Chondrocyte (in vitro differentiated cells): ENCODE data around the gene SLC34A2. TPM values are rescaled to one million over a fixed set of nuclear protein-coding genes. Genes with fewer than 3 reads are reported as not detected.
"Not testable (repeated sequence)": the region's sequence is repeated elsewhere in the genome, so short reads cannot be mapped to it uniquely, and the experiment has no call there.

Source experiments
- DNase-seq: peaks from one replicate; pipeline ENCODE4 v3.0.0; 2021; ENCODE audit warnings: mixed read lengths, low spot score
- H3K27ac Mint-ChIP-seq: one replicate; pipeline ENCODE4 v1.8.0; 2021; ENCODE audit warnings: mild to moderate bottlenecking, moderate library complexity, mixed read lengths; ENCODE audit not compliant: unreplicated experiment
- H3K27me3 Mint-ChIP-seq: 2 replicates; pipeline ENCODE4 v1.8.0; 2021; ENCODE audit warnings: low read depth, mixed read lengths
- H3K36me3 Mint-ChIP-seq: 2 replicates; pipeline ENCODE4 v1.8.0; 2021; ENCODE audit warnings: low read depth, mixed read lengths
- H3K4me1 Mint-ChIP-seq: 2 replicates; pipeline ENCODE4 v1.8.0; 2021; ENCODE audit warnings: low read depth, mild to moderate bottlenecking, mixed read lengths
- H3K4me3 Mint-ChIP-seq: one replicate; pipeline ENCODE4 v1.8.0; 2021; ENCODE audit warnings: mild to moderate bottlenecking, moderate library complexity, mixed read lengths; ENCODE audit not compliant: unreplicated experiment
- H3K9me3 Mint-ChIP-seq: 2 replicates; pipeline ENCODE4 v1.8.0; 2021; ENCODE audit warnings: low read depth, mixed read lengths
- CTCF ChIP-seq: fragments of 200-600 bp; sonication (generic); IDR thresholded peaks from 2 replicates; pipeline ENCODE4 v1.5.0; 2021; ENCODE audit warnings: antibody characterized with exemption, mild to moderate bottlenecking, moderate library complexity
- long read RNA-seq: library from polyadenylated mRNA; stranded (forward); transcript quantifications from one replicate; pipeline ENCODE4 v2.0.0, GENCODE V29; 2021
- total RNA-seq: library from RNA; stranded (reverse); gene quantifications from 3 replicates; pipeline ENCODE4 v1.2.1, GENCODE V29; 2021

The SLC34A2 gene
- total RNA-seq, result not detected in 3 replicates
- long read RNA-seq, result 0 reads

- H3K36me3 Mint-ChIP-seq, result no peaks in the 10 kb centered on the region
- TF ChIP-seq CTCF, result no peak
- H3K27ac Mint-ChIP-seq, result no peak within 1 kb of the TSS
- H3K27me3 Mint-ChIP-seq, result peaks cover 24% of the 10 kb centered on the region
- peaks cover 23% of the 10 kb centered on the region for H3K4me1 Mint-ChIP-seq
- H3K4me3 Mint-ChIP-seq, result peak within 1 kb of the TSS; percentile 39
- no peak for DNase-seq
- H3K9me3 Mint-ChIP-seq, result no peaks in the 10 kb centered on the region
Observed at GRCh38 chr4:25654971-25655963, at the start of gene SLC34A2. Gene SLC34A2 (plus strand): TSS chr4:25655851. CDS start chr4:25662501, 6,650 bp downstream.

- H3K4me3 Mint-ChIP-seq, result no peak overlapping the region
- H3K27me3 Mint-ChIP-seq, result no peaks in the 10 kb centered on the region
- TF ChIP-seq CTCF, result no peak
- no peaks in the 10 kb centered on the region for H3K4me1 Mint-ChIP-seq
- H3K9me3 Mint-ChIP-seq, result no peaks in the 10 kb centered on the region
- H3K27ac Mint-ChIP-seq, result no peak overlapping the region
- no peak for DNase-seq
- H3K36me3 Mint-ChIP-seq, result no peaks in the 10 kb centered on the region
Observed at GRCh38 chr4:25608644-25609043, 47.0 kb upstream of the SLC34A2 start.

- Mint-ChIP-seq H3K9me3 (no peaks in the 10 kb centered on the region), H3K4me1 (no peaks in the 10 kb centered on the region), H3K27ac (no peak overlapping the region), H3K36me3 (no peaks in the 10 kb centered on the region), H3K4me3 (no peak overlapping the region), H3K27me3 (no peaks in the 10 kb centered on the region)
- no peak for TF ChIP-seq CTCF
- no peak for DNase-seq
Observed at GRCh38 chr4:25609976-25610375, 45.7 kb upstream of the SLC34A2 start.

GRCh38 chr4:25613613-25614012 lies 42.0 kb upstream of the SLC34A2 start:
- H3K4me1 Mint-ChIP-seq, H3K27me3 Mint-ChIP-seq, DNase-seq, H3K36me3 Mint-ChIP-seq, H3K27ac Mint-ChIP-seq, H3K9me3 Mint-ChIP-seq, H3K4me3 Mint-ChIP-seq: not testable (repeated sequence)

- H3K4me3 Mint-ChIP-seq, result no peak overlapping the region
- H3K36me3 Mint-ChIP-seq, result no peaks in the 10 kb centered on the region
- TF ChIP-seq CTCF, result no peak
- H3K27me3 Mint-ChIP-seq, result peaks cover 2% of the 10 kb centered on the region
- no peak overlapping the region for H3K27ac Mint-ChIP-seq
- H3K9me3 Mint-ChIP-seq, result no peaks in the 10 kb centered on the region
- DNase-seq, result no peak
- no peaks in the 10 kb centered on the region for H3K4me1 Mint-ChIP-seq
Observed at GRCh38 chr4:25614807-25615206, 40.8 kb upstream of the SLC34A2 start.
